Activated CD8-positive, alpha-beta memory T cell treated with anti-CD3 and anti-CD28 coated beads, Interleukin-2, amount 50 U/mL, for 4 hours (primary cell): ENCODE data around the gene RPS6KA2.

Experiments used
- DNase-seq: peaks from one replicate; pipeline ENCODE4 v3.0.0-alpha.2; 2020

Gene RPS6KA2

GRCh38 chr6:166497087-166497899 is 129.8 kb downstream of the RPS6KA2 start:
- no peak for DNase-seq

- no peak for DNase-seq
Measured at GRCh38 chr6:166496460-166496859, 130.6 kb downstream of the RPS6KA2 start.

- no peak for DNase-seq
Measured at GRCh38 chr6:166495487-166496314, 131.3 kb downstream of the RPS6KA2 start.

DNA sequence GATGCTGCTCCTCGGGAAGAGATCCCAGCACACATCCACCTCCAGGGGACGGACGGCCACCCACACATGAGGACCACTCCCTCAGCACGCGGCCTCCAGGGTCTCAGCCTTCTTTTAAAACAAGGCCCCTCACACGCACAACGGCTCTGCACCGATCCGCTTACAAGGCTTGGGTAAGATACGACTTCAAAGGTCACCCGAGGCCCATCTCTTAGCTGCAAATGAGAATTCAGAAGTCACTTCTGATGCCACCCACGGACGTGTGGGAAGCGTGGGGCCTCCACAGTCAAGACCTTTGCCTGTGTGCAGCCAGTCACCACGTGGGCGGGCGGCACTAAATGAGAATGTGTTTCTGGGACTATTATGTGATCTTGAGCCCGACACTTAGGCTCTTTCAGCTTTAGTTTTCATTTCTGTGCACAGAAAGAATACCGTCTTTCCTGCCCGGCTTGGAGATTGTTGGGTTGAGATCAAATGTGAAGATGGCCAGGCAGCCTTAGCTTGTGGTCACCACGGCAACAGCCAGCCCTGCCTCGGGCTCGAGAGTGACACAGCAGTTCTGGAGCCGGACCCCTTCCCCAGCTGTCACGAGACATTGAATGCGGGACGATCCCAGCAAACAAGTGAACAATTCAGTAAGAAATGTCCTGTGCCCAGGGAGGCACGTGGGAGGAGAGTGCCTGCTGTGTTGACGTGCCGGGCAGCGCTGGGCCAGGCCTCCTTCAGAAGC is 132.1 kb downstream of the RPS6KA2 start:
- DNase-seq = peak; percentile 39

- no peak for DNase-seq
Measured at GRCh38 chr6:166494101-166494441, 133.0 kb downstream of the RPS6KA2 start.

DNA sequence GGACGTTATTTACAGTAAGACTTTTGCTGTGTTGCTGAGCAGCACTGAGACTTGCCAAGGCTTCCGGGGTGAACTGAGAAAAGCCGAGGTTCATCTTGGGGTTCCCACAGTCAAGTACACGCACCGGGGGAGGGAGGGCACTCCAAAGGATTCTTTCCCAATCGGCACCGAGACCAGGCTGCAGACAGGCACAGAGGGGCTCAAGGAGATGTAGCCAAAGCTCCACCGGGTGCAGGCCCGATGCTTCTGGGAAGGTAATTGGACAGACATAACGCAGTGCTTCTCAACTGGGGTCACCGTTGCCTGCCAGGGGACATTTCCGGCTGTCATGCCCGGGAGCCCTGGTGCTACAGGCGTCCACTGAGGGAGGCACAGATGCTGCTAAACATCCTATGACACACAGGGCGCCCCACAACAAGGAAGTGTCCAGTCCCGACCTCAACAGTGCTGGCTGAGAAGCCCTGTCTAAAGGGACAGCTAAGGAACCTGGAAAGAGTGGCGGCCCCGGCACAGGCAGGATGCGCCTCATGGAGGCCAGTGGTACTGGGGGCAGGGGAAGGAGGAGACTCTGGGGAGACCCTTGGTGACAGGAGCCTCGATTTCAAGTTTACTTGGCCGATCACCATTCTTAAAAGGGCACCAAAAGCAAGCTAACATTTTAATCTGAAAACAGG is 133.5 kb downstream of the RPS6KA2 start:
- no peak for DNase-seq

DNA sequence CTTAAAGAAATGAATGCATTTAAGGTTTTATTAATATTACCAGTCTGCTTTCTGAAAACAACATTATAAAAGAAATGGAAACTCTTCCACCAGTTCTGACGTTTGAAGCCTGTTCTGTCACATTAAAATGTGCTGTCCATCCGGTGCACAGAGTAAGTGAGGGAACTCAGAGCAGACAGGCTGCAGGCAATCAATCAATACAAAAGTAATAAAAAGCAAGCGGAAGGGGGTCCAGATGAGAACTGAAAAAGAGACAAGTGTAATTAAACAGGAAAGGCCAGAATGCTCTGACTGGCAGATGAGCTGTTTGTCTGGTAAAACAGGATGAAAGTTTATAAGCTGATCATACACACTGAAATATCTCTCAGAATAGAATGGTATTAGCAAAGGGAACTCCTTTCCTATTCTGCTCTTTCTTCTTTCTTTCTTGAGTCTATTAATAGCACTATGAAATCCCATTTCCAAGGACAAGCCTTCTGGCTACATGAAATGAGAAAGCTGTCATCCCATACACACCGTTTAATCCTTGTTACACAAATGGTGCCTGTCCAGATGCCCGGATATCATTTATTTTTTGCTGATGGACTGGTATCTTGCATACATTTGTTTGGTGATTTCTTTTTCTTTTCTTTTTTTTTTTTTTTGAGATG is 134.8 kb downstream of the RPS6KA2 start:
- DNase-seq = no peak

GRCh38 chr6:166490671-166491500 is 136.2 kb downstream of the RPS6KA2 start:
- DNase-seq = no peak

GRCh38 chr6:166489301-166490155 is 137.5 kb downstream of the RPS6KA2 start:
- no peak for DNase-seq

DNA sequence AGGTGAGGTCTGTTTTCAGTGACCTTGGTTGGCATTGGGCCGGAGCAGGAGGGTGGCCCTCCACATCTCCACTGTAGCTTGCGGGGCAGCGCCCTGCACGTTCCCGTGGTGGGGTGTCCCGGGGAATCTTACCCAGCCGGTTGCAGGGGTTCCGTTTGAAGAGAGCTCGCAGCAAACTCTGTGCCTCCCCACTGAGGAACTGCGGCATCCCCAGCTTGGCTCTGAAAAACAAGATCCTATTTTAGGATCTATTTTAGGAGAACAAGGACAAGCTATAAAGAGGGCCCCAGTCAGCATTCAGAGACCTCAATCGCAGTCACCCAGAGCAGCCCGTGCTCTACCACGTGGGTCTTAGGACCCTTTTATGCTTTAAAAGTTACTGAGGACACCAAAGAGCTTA is 138.3 kb downstream of the RPS6KA2 start:
- no peak for DNase-seq

DNA sequence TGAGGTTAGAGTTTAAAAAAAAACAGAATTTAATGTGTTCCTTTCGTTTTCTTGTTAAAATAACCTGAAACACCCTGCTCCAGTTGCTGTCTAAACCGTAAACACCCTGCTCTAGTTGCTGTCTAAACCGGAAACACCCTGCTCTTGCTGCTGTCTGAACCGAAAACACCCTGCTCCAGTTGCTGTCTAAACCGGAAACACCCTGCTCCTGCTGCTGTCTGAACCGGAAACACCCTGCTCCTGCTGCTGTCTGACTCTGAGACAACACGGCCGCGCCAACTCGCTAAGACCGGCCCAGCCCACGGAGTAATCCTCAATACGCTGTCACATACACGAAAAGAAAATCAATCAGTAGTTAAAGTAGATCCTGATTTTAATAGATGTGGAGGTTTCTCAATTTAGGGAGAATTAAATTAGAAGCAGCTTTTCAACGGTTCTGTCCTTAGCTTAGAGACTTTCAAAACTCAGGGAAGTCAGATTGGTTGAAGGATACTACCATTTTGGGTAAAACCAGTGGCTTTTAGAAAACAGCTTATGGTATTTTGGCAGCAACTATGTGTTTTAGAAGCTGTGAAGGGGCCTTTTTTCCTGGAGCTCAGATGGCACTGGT is 138.9 kb downstream of the RPS6KA2 start:
- peak; percentile 69 for DNase-seq

- DNase-seq = no peak
Measured at GRCh38 chr6:166487148-166487547, 139.9 kb downstream of the RPS6KA2 start.

DNA sequence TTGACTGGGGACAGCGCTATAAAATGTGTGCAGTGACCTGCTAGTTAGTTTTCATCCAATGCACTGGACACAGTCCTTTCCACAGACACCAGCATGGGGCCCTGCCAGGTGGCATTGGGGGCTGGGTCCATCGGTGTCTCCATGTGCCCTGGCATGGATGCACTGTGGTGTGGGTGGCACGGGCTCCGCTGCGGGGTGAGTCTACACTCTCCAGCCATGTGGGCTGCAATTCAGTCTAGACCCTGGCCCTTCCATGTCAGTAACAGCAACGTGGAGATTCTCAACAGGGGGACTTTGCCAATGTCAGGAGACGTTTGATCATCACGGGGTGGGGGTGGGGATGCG is 140.5 kb downstream of the RPS6KA2 start:
- no peak for DNase-seq

DNA sequence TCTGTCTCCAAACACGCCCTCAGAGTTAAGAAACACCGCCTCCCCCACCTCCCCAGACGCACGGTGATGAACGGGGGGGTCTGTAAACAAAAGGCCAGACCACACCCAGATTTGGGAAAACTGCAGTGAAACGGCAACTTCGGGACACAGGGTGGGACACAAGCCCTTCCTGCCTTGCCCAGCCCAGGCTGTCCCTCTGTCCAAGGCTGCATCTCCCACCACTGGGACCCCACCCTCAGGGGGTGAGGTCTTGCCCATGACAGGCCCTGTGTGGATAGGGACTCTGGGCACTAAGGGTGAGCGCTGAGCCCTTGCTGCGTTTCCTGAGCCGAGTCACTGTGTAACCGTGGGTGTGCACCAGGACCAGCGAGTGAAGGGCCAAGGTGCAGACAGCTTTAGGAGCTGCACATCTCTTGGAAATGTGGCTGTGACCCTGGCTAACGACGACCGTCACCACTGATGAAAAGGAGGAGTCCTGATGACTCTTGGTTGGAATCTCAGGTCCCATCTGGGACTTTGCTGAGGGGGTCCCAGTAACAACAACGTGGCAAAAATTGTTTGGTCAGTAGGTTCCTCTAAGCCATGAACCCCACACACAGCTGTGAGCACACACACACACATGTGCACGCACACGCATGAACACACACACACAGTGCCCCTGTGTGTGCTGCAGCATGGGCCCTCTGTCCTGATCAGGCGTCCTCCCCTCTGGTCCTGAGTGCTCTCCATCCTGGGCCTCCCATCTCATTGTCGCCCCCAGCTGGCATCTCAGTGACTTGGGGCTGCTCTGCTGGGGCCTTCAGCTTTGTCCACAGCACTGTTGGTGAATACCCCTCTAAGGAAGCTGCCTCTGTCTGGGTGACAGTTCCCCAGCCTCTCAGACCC is 141.2 kb downstream of the RPS6KA2 start:
- no peak for DNase-seq

- DNase-seq = no peak
Measured at GRCh38 chr6:166484863-166485262, 142.2 kb downstream of the RPS6KA2 start.

DNA sequence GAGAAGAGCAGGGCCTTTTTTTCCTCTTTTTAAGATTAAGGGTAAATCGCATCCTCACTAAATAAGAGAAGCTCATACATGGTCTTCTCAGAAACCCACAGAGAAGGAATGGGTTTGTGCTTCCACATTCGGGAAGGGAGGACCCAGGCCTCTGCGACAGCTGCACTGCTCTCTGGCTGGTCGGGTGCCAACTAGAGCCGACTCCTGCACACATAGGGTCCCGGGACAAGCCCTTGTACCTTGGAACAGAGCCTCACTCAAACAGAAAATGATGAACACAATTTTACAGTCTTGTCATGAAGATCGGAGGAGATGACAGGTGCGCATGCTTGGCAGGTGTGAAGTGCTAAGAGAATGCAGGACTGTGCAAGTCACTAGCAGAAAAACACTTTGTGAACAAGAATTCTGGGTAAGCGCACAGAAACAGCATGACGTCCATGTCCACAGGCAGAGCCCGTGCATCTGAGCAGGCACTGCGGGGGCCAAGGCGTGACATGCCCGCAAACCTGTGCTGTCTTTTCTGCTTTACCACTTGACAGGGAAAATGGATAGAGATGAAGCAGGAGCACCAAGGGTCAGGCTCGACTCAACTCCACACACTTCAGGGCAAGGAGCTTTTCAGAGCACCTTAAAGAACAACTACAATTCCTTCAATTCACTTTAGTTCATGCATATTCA is 143.3 kb downstream of the RPS6KA2 start:
- DNase-seq = no peak

GRCh38 chr6:166483026-166483425 is 144.0 kb downstream of the RPS6KA2 start:
- DNase-seq = no peak

DNA sequence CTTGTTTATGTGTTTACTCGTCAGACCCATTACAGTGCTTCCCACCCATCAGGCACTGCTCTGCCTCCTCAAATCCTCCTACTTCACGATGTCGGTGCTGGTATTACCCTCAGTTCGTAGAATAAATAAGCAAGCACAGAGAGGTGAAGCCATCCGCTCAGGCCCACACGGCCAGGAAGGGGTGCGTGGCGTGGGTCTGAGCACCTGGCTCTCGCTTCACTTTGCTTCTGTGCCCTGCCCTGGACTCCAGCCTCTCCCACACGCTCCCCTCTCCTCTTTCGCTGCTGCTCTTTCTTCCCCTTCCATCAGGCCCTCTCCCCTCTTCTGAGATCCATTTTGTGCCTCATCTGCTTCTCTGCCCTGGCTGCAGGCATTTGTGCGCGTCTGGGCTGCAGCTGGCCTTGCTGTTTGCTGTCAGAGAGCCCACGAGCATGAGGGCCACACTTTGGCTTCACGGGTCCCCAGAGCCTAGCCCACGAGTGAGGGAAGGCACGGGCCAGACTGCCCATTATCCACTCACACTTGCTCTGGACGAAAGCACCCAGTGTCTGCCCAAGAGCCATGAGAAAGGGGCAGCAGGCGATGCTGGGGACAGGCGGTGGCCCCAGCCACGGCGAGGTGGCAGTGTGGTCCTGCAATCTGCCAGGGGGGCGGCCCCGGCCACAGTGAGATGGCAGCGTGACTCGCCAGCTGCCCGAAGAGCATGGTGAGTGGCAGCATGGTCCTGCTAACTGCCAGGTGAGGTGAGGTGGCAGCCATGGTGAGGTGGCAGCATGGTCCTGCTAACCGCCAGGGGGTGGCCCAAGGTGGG is 148.1 kb downstream of the RPS6KA2 start:
- DNase-seq = no peak
